HG03095 (cell line): ENCODE data around the gene ZNF438.

Source experiments
- ATAC-seq: cut with Tn5 transposase; IDR thresholded peaks from one replicate; pipeline ENCODE4 v1.9.1; 2021; ENCODE audit warnings: moderate library complexity; ENCODE audit not compliant: unreplicated experiment

The ZNF438 gene

GRCh38 chr10:31013331-31013730, 18.3 kb downstream of the ZNF438 start:
- ATAC-seq = no peak

GRCh38 chr10:31011665-31012022, 20.0 kb downstream of the ZNF438 start:
- ATAC-seq = no peak

- ATAC-seq = no peak
Measured at GRCh38 chr10:31011017-31011664, 20.5 kb downstream of the ZNF438 start.

GRCh38 chr10:31010062-31010461, 21.6 kb downstream of the ZNF438 start:
- ATAC-seq = no peak

GRCh38 chr10:31005895-31006294, 25.8 kb downstream of the ZNF438 start:
- ATAC-seq = no peak

GRCh38 chr10:31004611-31005193, 27.0 kb downstream of the ZNF438 start:
- ATAC-seq = no peak

GRCh38 chr10:31001740-31002139, 29.9 kb downstream of the ZNF438 start:
- ATAC-seq = no peak

GRCh38 chr10:31000867-31001266, 30.8 kb downstream of the ZNF438 start:
- ATAC-seq = no peak

- no peak for ATAC-seq
Measured at GRCh38 chr10:31000071-31000782, 31.4 kb downstream of the ZNF438 start.

- no peak for ATAC-seq
Measured at GRCh38 chr10:30999070-30999712, 32.5 kb downstream of the ZNF438 start.

- no peak for ATAC-seq
Measured at GRCh38 chr10:30997536-30998235, 34.0 kb downstream of the ZNF438 start.

GRCh38 chr10:30996481-30997005, 35.1 kb downstream of the ZNF438 start:
- no peak for ATAC-seq

GRCh38 chr10:30995081-30995770, 36.4 kb downstream of the ZNF438 start:
- no peak for ATAC-seq

GRCh38 chr10:30993155-30993554, 38.5 kb downstream of the ZNF438 start:
- ATAC-seq = no peak

GRCh38 chr10:30992681-30993080, 39.0 kb downstream of the ZNF438 start:
- no peak for ATAC-seq

GRCh38 chr10:30991647-30992011, 40.0 kb downstream of the ZNF438 start:
- ATAC-seq = no peak

- ATAC-seq = no peak
Measured at GRCh38 chr10:30990971-30991646, 40.6 kb downstream of the ZNF438 start.

- no peak for ATAC-seq
Measured at GRCh38 chr10:30990351-30990750, 41.3 kb downstream of the ZNF438 start.

- ATAC-seq = no peak
Measured at GRCh38 chr10:30988831-30989435, 42.7 kb downstream of the ZNF438 start.

- no peak for ATAC-seq
Measured at GRCh38 chr10:30987463-30987862, 44.2 kb downstream of the ZNF438 start.
